Vagina (tissue), 2 donors: ENCODE data around the gene LPCAT1.

Experiments used
- CTCF ChIP-seq, 3 experiments: fragments of 450-650 bp in 2 of 3; fragments of 200-600 bp in 1 of 3; sonication (generic) in 1 of 3; IDR thresholded peaks; one replicate each; pipeline ENCODE4 v1.5.1; 2017 to 2019; ENCODE audit warnings: antibody characterized with exemption in 3 of 3, mild to moderate bottlenecking in 2 of 3, moderate library complexity in 2 of 3
- POLR2AphosphoS5 ChIP-seq, 2 donors: sonication (generic); formaldehyde crosslinking; IDR thresholded peaks; one replicate each; pipeline ENCODE4 v1.9.0; 2017; ENCODE audit warnings: antibody characterized with exemption in 2 of 2, mild to moderate bottlenecking in 2 of 2, low read depth in 1 of 2; ENCODE audit not compliant: insufficient read depth in 1 of 2

GRCh38 chr5:1484730-1485578, 38.8 kb downstream of the LPCAT1 start:
- TF ChIP-seq CTCF (IDR thresholded peaks at IDR 0.05) (no peak), POLR2AphosphoS5 (IDR thresholded peaks at IDR 0.05; ENCODE audit: insufficient read depth in 1 of 2, low read depth in 1 of 2) (no peak)
